H1 (cell line): ENCODE results near the gene RBMS1. TPM values are rescaled to one million over a fixed set of nuclear protein-coding genes. Genes with fewer than 3 reads are reported as not detected.

ENCODE experiments used
- CTCF ChIA-PET: fragments of 300-600 bp; sonication (Branson Sonifier 250); formaldehyde crosslinking; loops from one replicate; lab custom pipeline; 2021; ENCODE audit not compliant: partially characterized antibody; lab: Charles Lee
- POLR2A ChIA-PET: fragments of 300-600 bp; sonication (Branson Sonifier 250); formaldehyde crosslinking; loops from one replicate; lab custom pipeline; 2021; ENCODE audit warnings: inconsistent platforms; ENCODE audit not compliant: partially characterized antibody; lab: Charles Lee
- DNase-seq, 2 experiments: peaks; one replicate each; pipeline versions ENCODE4 v3.0.0 to v3.0.0-alpha.2; 2010 to 2022; ENCODE audit warnings: low spot score in 2 of 2, low read depth in 1 of 2, mixed read lengths in 1 of 2
- FAIRE-seq: peaks from 2 replicates; lab custom pipeline; 2011; peaks lifted over from hg19 to GRCh38; lab: Jason Lieb, UNC
- H2AFZ ChIP-seq: 2 replicates; pipeline ENCODE4 v1.8.1; 2012; ENCODE audit warnings: low read length, inconsistent platforms
- H2AK5ac ChIP-seq: 2 replicates; pipeline ENCODE4 v1.6.1; 2013; ENCODE audit warnings: low read depth, low read length
- H2BK120ac ChIP-seq: replicated peaks from 2 replicates; pipeline ENCODE3; 2013; ENCODE audit warnings: low read depth, low read length, inconsistent platforms
- H2BK12ac ChIP-seq: 2 replicates; pipeline ENCODE4 v1.6.1; 2013; ENCODE audit warnings: low read depth, low read length
- H2BK15ac ChIP-seq: 2 replicates; pipeline ENCODE4 v1.6.1; 2013; ENCODE audit warnings: low read length
- H2BK20ac ChIP-seq: 2 replicates; pipeline ENCODE4 v1.6.1; 2013; ENCODE audit warnings: low read length
- H2BK5ac ChIP-seq: 2 replicates; pipeline ENCODE4 v1.6.1; 2013; ENCODE audit warnings: low read depth, low read length
- H3K14ac ChIP-seq: 2 replicates; pipeline ENCODE4 v1.6.1; 2013; ENCODE audit warnings: inconsistent platforms; ENCODE audit not compliant: insufficient read length
- H3K18ac ChIP-seq: 2 replicates; pipeline ENCODE4 v1.6.1; 2013; ENCODE audit warnings: low read length; ENCODE audit errors: extremely low read depth
- H3K23ac ChIP-seq: 2 replicates; pipeline ENCODE4 v1.6.1; 2013; ENCODE audit warnings: inconsistent platforms; ENCODE audit not compliant: insufficient read length
- H3K23me2 ChIP-seq: 2 replicates; pipeline ENCODE4 v1.6.1; 2013; ENCODE audit warnings: low read depth, low read length
- H3K27ac ChIP-seq: 2 replicates; pipeline ENCODE4 v1.6.1; 2011; ENCODE audit warnings: low read depth, low read length, inconsistent platforms
- H3K27me3 ChIP-seq, 4 experiments: replicated peaks in 1 of 4; 1 replicate in 1 of 4; 2 replicates in 3 of 4; pipeline versions ENCODE4 v1.6.1 to v1.8.1; 2011 to 2013; ENCODE audit warnings: low read length in 3 of 4, mild to moderate bottlenecking in 3 of 4, inconsistent platforms in 2 of 4, mixed read lengths in 2 of 4, moderate library complexity in 1 of 4; ENCODE audit not compliant: control insufficient read depth in 3 of 4, insufficient read depth in 3 of 4; ENCODE audit errors: extremely low read depth in 1 of 4
- H3K36me3 ChIP-seq, 4 experiments: 2 replicates each; pipeline versions ENCODE4 v1.6.1 to v1.8.1; 2011 to 2013; ENCODE audit warnings: mild to moderate bottlenecking in 4 of 4, low read length in 3 of 4, moderate library complexity in 2 of 4, control low read depth in 1 of 4, inconsistent platforms in 1 of 4; ENCODE audit not compliant: insufficient read depth in 4 of 4, control insufficient read depth in 2 of 4
- H3K4ac ChIP-seq: replicated peaks from 2 replicates; pipeline ENCODE3; 2013; ENCODE audit warnings: low read length, low read depth, mixed read lengths, inconsistent platforms; ENCODE audit not compliant: insufficient read length
- H3K4me1 ChIP-seq, 4 experiments: replicated peaks in 1 of 4; 1 replicate in 1 of 4; 2 replicates in 3 of 4; pipeline versions ENCODE4 v1.6.1 to v1.8.1; 2011 to 2013; ENCODE audit warnings: low read length in 3 of 4, inconsistent platforms in 2 of 4, mixed read lengths in 1 of 4; ENCODE audit not compliant: insufficient read depth in 4 of 4, control insufficient read depth in 3 of 4
- H3K4me2 ChIP-seq, 2 experiments: 2 replicates each; pipeline versions ENCODE4 v1.6.1 to v1.8.1; 2011 to 2013; ENCODE audit warnings: low read depth in 2 of 2, low read length in 2 of 2, control low read depth in 1 of 2, inconsistent platforms in 1 of 2, mild to moderate bottlenecking in 1 of 2; ENCODE audit not compliant: insufficient read depth in 1 of 2
- H3K4me3 ChIP-seq, 4 experiments: fragments of 200-600, 300-600 bp in 1 of 4; sonication (generic), shearing (Covaris generic), sonication (Bioruptor Twin) in 1 of 4; 2 replicates each; pipeline versions ENCODE4 v1.5.1 to v1.8.1; 2011 to 2016; ENCODE audit warnings: low read length in 4 of 4, low read depth in 3 of 4, control low read depth in 2 of 4, inconsistent platforms in 2 of 4, mild to moderate bottlenecking in 2 of 4, mixed read lengths in 1 of 4, moderate library complexity in 1 of 4; ENCODE audit not compliant: insufficient read depth in 2 of 4; ENCODE audit errors: extremely low read depth in 1 of 4
- H3K56ac ChIP-seq: replicated peaks from 2 replicates; pipeline ENCODE3; 2013; ENCODE audit warnings: low read depth, mild to moderate bottlenecking, mixed read lengths, low read length, inconsistent platforms; ENCODE audit not compliant: insufficient read length
- H3K79me1 ChIP-seq: 2 replicates; pipeline ENCODE4 v1.6.1; 2013; ENCODE audit warnings: low read depth, low read length, control low read depth
- H3K79me2 ChIP-seq, 2 experiments: 2 replicates each; pipeline versions ENCODE4 v1.6.1 to v1.8.1; 2012 to 2013; ENCODE audit warnings: low read length in 2 of 2, mild to moderate bottlenecking in 2 of 2, inconsistent platforms in 1 of 2; ENCODE audit not compliant: insufficient read depth in 2 of 2, control insufficient read depth in 1 of 2
- H3K9ac ChIP-seq, 4 experiments: replicated peaks in 1 of 4; 1 replicate in 1 of 4; 2 replicates in 3 of 4; pipeline versions ENCODE4 v1.6.1 to v1.8.1; 2011 to 2013; ENCODE audit warnings: low read depth in 3 of 4, low read length in 3 of 4, control low read depth in 2 of 4, mild to moderate bottlenecking in 2 of 4, moderate library complexity in 2 of 4, inconsistent platforms in 1 of 4; ENCODE audit errors: extremely low read depth in 1 of 4
- H3K9me3 ChIP-seq, 2 experiments: 2 replicates each; pipeline versions ENCODE4 v1.6.1 to v1.8.1; 2012 to 2013; ENCODE audit warnings: mild to moderate bottlenecking in 2 of 2, moderate library complexity in 2 of 2, control low read depth in 1 of 2, inconsistent platforms in 1 of 2, low read depth in 1 of 2, low read length in 1 of 2, mixed read lengths in 1 of 2; ENCODE audit not compliant: insufficient read depth in 2 of 2
- H4K20me1 ChIP-seq, 2 experiments: replicated peaks in 1 of 2; 2 replicates each; pipeline versions ENCODE3 to v1.8.1; 2011 to 2013; ENCODE audit warnings: inconsistent platforms in 2 of 2, low read length in 2 of 2, mild to moderate bottlenecking in 1 of 2; ENCODE audit not compliant: insufficient read depth in 2 of 2, control insufficient read depth in 1 of 2
- H4K5ac ChIP-seq: 2 replicates; pipeline ENCODE4 v1.6.1; 2013; ENCODE audit warnings: low read length, low read depth, mixed read lengths, inconsistent platforms; ENCODE audit not compliant: insufficient read length
- H4K8ac ChIP-seq: 2 replicates; pipeline ENCODE4 v1.8.0; 2013; ENCODE audit warnings: mild to moderate bottlenecking, moderate library complexity, low read length, inconsistent platforms; ENCODE audit not compliant: insufficient read depth; ENCODE audit errors: extremely low read depth
- H4K91ac ChIP-seq: replicated peaks from 2 replicates; pipeline ENCODE3; 2013; ENCODE audit warnings: low read length, mixed read lengths, inconsistent platforms; ENCODE audit not compliant: insufficient read length
- CEBPB ChIP-seq: IDR thresholded peaks from 2 replicates; pipeline ENCODE4 v1.6.1; 2012; ENCODE audit warnings: low read depth, low read length
- CHD1 ChIP-seq: IDR thresholded peaks from 2 replicates; pipeline ENCODE4 v1.6.1; 2012; ENCODE audit warnings: low read depth, low read length, improper control_type of control experiment
- MAFK ChIP-seq: IDR thresholded peaks from 2 replicates; pipeline ENCODE4 v1.6.1; 2012; ENCODE audit warnings: low read depth, mild to moderate bottlenecking, improper control_type of control experiment, low read length
- NANOG ChIP-seq: IDR thresholded peaks from 2 replicates; pipeline ENCODE4 v1.6.1; 2011; ENCODE audit warnings: low read length, low read depth, mild to moderate bottlenecking, inconsistent platforms; ENCODE audit not compliant: insufficient read depth, poor library complexity, severe bottlenecking
- NRF1 ChIP-seq: IDR thresholded peaks from 2 replicates; pipeline ENCODE4 v1.6.1; 2011; ENCODE audit warnings: mild to moderate bottlenecking, low read depth, low read length, improper control_type of control experiment
- PHF8 ChIP-seq: fragments of 200-600 bp; sonication (generic); conservative IDR thresholded peaks from 2 replicates; pipeline ENCODE4 v1.7.1; 2012; ENCODE audit warnings: low read depth, mild to moderate bottlenecking, inconsistent platforms, low read length, moderate library complexity
- SIRT6 ChIP-seq: IDR thresholded peaks from one replicate; pipeline ENCODE4 v1.7.1; 2012; ENCODE audit warnings: low read length, inconsistent platforms
- WGBS, 2 experiments: shearing (Covaris generic) in 1 of 2; methylation state at CpG; one replicate each; pipeline versions ENCODE4 v1.1.6 to v1.1.7; 2013 to 2015; ENCODE audit warnings: low lambda C conversion rate in 2 of 2, mixed read lengths in 2 of 2, inconsistent platforms in 1 of 2, low coverage in 1 of 2, missing lambda C conversion rate in 1 of 2; ENCODE audit not compliant: insufficient replicate concordance in 2 of 2, insufficient coverage in 1 of 2, insufficient read length in 1 of 2; ENCODE audit errors: extremely low coverage in 1 of 2, missing lambda C conversion rate in 1 of 2; 5-methylcytosine and 5-hydroxymethylcytosine counted together
- polyA plus RNA-seq, 7 experiments: library from polyadenylated mRNA; depleted of rRNA in 3 of 7; stranded (reverse) in 5 of 7; unstranded in 2 of 7; fragments of >200 nt in 5 of 7; fragments of 200-250 nt in 2 of 7; gene quantifications; 1 replicate in 5 of 7; 2 replicates in 1 of 7; 4 replicates in 1 of 7; pipeline versions ENCODE4 v1.2.1 to v1.2.3, GENCODE V29; 2011 to 2013; ENCODE audit warnings: missing spikeins in 2 of 7, mixed read lengths in 2 of 7
- total RNA-seq: library from RNA; stranded (reverse); fragmentation: NEBNext Ultra II Directional; extraction: Animal tissue kit (Norgen Biotek cat#: 25700); gene quantifications from 2 replicates; pipeline ENCODE4 v1.2.1, GENCODE V29; 2021

The RBMS1 gene
- total and polyA plus RNA-seq, 2 of the 8 experiments (the other 6 are each of a cell fraction or from before 2014, with no cell fraction given) = 53.7 to 60.0 TPM

DNA sequence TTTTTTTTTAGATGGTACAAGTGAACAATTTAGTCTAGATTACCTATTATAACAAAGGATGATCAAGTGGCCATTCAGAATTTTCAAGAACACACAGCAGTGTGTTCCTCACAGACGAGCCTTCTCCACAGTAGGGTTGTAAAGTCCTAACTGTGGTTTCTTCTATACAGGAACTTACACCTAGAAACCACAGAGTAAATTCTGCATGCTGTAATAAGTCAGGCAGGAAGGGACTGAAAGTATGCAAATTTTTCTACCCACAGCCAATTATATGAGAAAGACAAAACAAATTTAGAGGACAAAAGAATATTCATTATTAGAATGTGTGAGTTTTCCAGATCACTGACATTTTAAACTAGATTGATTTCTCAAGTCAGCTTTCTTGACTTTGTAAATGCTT is 99.5 kb downstream of the RBMS1 start:
- H3K79me1 ChIP-seq = peaks cover 7% of the 10 kb centered on the region
- CTCF ChIA-PET = interaction anchor here (1.1 to 1.4 kb wide), 4 partner anchors 13 to 285 kb away, joined by 3 to 5 read pairs (median 4); no protein-coding TSS in a partner anchor
- no peak overlapping the region for H2BK5ac ChIP-seq
- peaks cover 2 to 7% of the 10 kb centered on the region in 2 experiments for H4K20me1 ChIP-seq
- no peak overlapping the region for H4K8ac ChIP-seq
- H3K79me2 ChIP-seq = peaks cover 0 to 85% of the 10 kb centered on the region in 2 experiments; a peak in 2 of 4 replicates
- no peak overlapping the region for H3K9ac ChIP-seq
- H4K91ac ChIP-seq = no peak overlapping the region
- no peaks in the 10 kb centered on the region for H3K9me3 ChIP-seq
- H3K14ac ChIP-seq = no peak overlapping the region
- no peaks in the 10 kb centered on the region for H3K27me3 ChIP-seq
- H3K4me2 ChIP-seq = no peak overlapping the region
- H3K23ac ChIP-seq = no peak overlapping the region
- TF ChIP-seq CEBPB (no peak), MAFK (no peak), CHD1 (no peak), NANOG (no peak), PHF8 (no peak), NRF1 (no peak), SIRT6 (no peak)
- H2AFZ ChIP-seq = no peak overlapping the region
- H4K5ac ChIP-seq = no peak overlapping the region
- FAIRE-seq = no peak
- DNase-seq = no peak
- H3K27ac ChIP-seq = no peak overlapping the region
- no peak overlapping the region for H2BK15ac ChIP-seq
- H3K4me3 ChIP-seq = no peak overlapping the region
- WGBS, 2 experiments = 75% methylated on average over 1 of the region's 1 CpG; no CpG with 5 or more reads in 1 of the 2 experiments
- no peak overlapping the region for H2AK5ac ChIP-seq
- H3K18ac ChIP-seq = no peak overlapping the region
- H2BK120ac ChIP-seq = no peak overlapping the region
- H2BK20ac ChIP-seq = no peak overlapping the region
- H3K4me1 ChIP-seq = peaks cover 2 to 16% (median 7%) of the 10 kb centered on the region in 4 experiments; a peak in 5 of 7 replicates
- no peak overlapping the region for H3K56ac ChIP-seq
- no peak overlapping the region for H2BK12ac ChIP-seq
- H3K23me2 ChIP-seq = peaks cover 3% of the 10 kb centered on the region; the same call in 1 of the 2 replicates
- POLR2A ChIA-PET = interaction anchor here (1.1 to 1.5 kb wide), 2 partner anchors 9 to 40 kb away, joined by 3 read pairs; no protein-coding TSS in a partner anchor
- H3K36me3 ChIP-seq = no peaks in the 10 kb centered on the region
- H3K4ac ChIP-seq = no peak overlapping the region
